T-helper 2 cell treated with Interferon-gamma antibody and Interleukin-4, amounts not matched to agents 5 μg/mL and 100 μg/mL, for 36 hours (primary cell): ENCODE results near the gene GNAQ.

ENCODE experiments used
- DNase-seq: peaks from one replicate; pipeline ENCODE4 v3.0.0; 2021; ENCODE audit warnings: low spot score
- H3K27ac Mint-ChIP-seq: one replicate; pipeline ENCODE4 v1.8.0; 2021; ENCODE audit warnings: mild to moderate bottlenecking, mixed read lengths
- H3K27me3 Mint-ChIP-seq: one replicate; pipeline ENCODE4 v1.8.0; 2021; ENCODE audit warnings: low read depth, mixed read lengths
- H3K36me3 Mint-ChIP-seq: one replicate; pipeline ENCODE4 v1.8.0; 2021; ENCODE audit warnings: low read depth, mixed read lengths
- H3K4me1 Mint-ChIP-seq: one replicate; pipeline ENCODE4 v1.8.0; 2021; ENCODE audit warnings: low read depth, mixed read lengths
- H3K4me3 Mint-ChIP-seq: one replicate; pipeline ENCODE4 v1.8.0; 2022; ENCODE audit warnings: mild to moderate bottlenecking, moderate library complexity, mixed read lengths
- H3K9me3 Mint-ChIP-seq: one replicate; pipeline ENCODE4 v1.8.0; 2021; ENCODE audit warnings: mixed read lengths

GNAQ gene

DNA sequence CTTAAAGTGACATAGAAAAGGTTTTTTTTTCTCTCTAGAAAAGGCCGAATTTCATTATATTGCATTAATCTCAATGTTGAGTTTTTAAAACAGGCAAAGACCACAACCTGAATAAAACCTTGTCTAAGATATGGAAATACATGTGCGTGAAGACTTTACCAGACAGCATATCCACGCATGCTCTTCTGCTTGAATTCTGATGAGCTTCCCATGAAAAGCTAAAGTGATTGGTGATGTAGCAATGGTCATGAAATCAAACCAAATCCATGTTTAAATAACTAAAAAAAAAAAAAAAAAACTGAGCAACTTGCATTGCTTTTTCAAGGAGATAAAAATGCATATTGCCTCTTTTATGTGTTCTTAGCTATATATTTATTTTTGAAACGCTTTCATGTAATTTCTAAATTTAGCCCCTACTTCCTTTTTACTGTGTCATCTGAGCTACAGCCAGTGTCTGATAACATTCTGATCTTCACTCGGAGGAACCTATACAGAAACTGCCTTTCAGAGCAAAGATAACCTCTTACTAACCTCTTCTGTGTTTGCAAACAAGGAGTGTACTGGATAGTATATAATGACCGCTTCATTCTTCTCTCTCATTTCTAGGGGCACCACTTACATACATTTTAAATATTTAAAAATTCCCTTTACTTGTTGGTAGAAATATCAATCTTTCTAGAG lies 204.4 kb downstream of the GNAQ start:
- H3K36me3 Mint-ChIP-seq: peaks cover 19% of the 10 kb centered on the region
- H3K27me3 Mint-ChIP-seq: no peaks in the 10 kb centered on the region
- H3K27ac Mint-ChIP-seq: peak overlapping the region; percentile 60
- peak overlapping the region; percentile 60 for H3K4me3 Mint-ChIP-seq
- H3K4me1 Mint-ChIP-seq: peaks cover 31% of the 10 kb centered on the region
- DNase-seq: no peak
- no peaks in the 10 kb centered on the region for H3K9me3 Mint-ChIP-seq

DNA sequence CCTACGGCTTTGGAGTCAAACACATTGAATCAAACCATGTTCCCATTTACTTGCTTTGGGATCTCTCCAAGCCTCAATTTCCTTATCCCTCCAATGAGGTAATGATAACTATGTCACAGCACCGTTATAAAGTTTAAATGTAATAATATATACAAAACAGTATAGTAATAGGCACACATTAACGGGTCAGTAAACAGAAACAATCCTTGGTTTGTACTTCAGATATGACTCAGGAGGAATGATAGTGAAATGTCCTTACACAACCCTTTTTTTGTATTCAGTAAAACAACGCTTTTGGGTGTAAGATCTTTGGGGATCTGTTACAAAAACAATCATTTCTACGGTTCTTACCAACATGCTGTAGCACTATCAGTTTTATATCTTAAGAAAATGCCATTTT lies 205.0 kb downstream of the GNAQ start:
- H3K27ac Mint-ChIP-seq: no peak overlapping the region
- peaks cover 17% of the 10 kb centered on the region for H3K36me3 Mint-ChIP-seq
- H3K27me3 Mint-ChIP-seq: no peaks in the 10 kb centered on the region
- H3K4me1 Mint-ChIP-seq: peaks cover 32% of the 10 kb centered on the region
- no peak for DNase-seq
- no peaks in the 10 kb centered on the region for H3K9me3 Mint-ChIP-seq
- no peak overlapping the region for H3K4me3 Mint-ChIP-seq

DNA sequence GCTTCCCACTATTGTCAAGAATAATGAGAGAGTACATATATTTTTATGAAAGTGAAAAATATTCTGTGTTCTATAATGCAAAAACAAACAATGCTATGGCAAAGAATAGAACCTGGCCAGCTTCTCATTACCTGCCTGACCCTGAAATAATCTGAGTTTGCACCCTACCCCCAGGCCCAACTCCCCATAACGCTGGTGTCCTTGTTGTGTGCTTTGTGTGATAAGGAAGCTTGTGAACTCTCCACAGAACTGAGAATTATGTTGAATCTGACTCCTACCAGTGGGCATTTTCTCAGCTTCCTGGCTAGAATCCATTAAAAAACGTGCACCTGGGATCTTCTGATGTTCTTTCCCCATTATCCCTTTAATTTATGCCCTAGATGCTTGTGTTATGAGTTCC lies 205.5 kb downstream of the GNAQ start:
- Mint-ChIP-seq H3K4me3 (no peak overlapping the region), H3K36me3 (peaks cover 16% of the 10 kb centered on the region), H3K4me1 (peaks cover 35% of the 10 kb centered on the region), H3K9me3 (no peaks in the 10 kb centered on the region), H3K27me3 (no peaks in the 10 kb centered on the region), H3K27ac (no peak overlapping the region)
- no peak for DNase-seq

GRCh38 chr9:77825361-77825760 lies 206.2 kb downstream of the GNAQ start:
- Mint-ChIP-seq H3K27ac (no peak overlapping the region), H3K36me3 (peaks cover 16% of the 10 kb centered on the region)
- DNase-seq: no peak

DNA sequence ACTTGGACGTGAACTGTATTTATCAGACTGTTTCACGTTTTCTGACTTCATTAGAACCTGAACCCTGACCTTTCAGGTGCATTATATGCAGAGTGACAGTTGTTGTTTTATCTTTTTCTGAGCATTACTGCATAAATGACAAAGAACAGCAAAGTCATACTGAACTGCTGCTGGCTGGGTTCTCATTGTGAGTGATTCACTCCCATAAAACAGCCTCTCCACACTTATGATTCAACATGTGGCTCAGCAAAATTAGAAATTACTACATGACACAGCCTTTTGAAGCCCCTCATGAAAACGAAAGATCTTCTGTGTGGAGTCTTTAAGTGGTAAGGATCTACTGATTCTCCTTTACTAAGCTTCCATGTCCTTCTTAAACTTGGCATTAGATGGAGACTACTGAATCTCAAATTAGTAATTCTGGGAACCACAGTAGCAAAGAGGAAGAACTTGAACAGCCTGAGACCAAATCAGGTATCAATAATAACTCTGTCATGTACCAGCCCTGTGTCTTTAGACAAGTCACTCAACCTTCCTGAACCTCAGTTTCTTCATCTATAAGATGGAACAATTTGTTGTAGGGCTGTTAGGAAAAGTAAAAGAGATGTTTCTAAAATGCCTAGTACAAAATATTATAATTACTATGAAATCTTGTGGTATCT lies 211.2 kb downstream of the GNAQ start:
- H3K27ac Mint-ChIP-seq: no peak overlapping the region
- DNase-seq: no peak
- peaks cover 36% of the 10 kb centered on the region for H3K4me1 Mint-ChIP-seq
- peaks cover 15% of the 10 kb centered on the region for H3K36me3 Mint-ChIP-seq
- no peak overlapping the region for H3K4me3 Mint-ChIP-seq
- no peaks in the 10 kb centered on the region for H3K9me3 Mint-ChIP-seq
- no peaks in the 10 kb centered on the region for H3K27me3 Mint-ChIP-seq

More at GRCh38 chr9:77825361-77825760, 206.2 kb downstream of the GNAQ start:
- Mint-ChIP-seq H3K9me3 (no peaks in the 10 kb centered on the region), H3K4me3 (no peak overlapping the region), H3K27me3 (no peaks in the 10 kb centered on the region), H3K4me1 (peaks cover 40% of the 10 kb centered on the region)

DNA sequence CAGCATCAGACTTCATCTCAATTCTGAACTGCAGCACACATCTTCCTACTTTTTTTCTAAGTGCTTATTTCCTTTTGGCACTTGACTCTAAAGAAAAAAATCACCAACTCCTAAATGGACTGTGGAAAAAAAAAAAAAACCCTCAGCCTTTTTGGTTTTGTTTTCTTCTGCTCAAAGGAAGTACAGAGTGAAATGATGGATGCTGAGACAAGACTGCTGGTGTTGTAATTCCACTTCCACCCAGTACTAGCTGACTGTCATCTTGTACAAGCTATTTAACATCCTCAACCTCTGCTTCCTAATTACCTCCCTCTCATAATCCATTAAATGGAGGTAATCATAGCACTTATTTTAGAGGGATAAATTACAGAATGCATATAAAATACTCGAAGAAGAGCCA lies 212.0 kb downstream of the GNAQ start:
- Mint-ChIP-seq H3K4me3 (no peak overlapping the region), H3K27ac (no peak overlapping the region), H3K4me1 (peaks cover 32% of the 10 kb centered on the region), H3K27me3 (no peaks in the 10 kb centered on the region), H3K36me3 (peaks cover 18% of the 10 kb centered on the region), H3K9me3 (no peaks in the 10 kb centered on the region)
- no peak for DNase-seq

DNA sequence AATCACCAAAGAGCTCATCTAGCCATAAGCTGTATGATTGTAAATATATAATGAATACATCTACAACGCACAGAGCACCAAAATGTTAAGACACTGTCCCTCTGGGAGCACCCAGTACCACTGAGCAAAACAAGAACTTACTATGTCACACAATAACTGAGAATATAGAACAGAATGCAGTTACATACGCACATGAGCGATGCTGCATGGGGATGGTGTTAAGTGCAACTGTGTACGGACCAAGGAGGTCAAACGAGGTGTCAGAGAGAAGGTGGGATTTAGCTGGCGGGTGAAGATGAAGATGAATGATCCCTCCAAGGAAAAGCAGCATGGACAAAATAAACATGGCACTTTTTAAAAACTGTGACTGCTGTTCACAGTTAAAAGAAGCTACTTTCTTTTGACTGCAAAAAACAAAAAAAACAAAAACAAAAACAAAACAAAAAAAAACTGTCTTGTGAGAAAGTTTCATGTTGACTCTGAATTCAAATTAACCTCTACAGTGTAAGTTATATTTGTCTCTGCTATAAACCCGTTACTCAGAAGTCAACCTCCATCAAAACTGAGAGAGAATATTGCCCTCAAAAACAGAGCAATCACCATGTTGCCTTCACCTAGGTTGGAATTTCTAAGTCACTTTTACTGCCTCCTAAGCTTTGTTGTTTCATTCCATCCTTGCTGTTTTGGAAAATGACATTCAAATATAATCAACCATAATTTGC lies 213.9 kb downstream of the GNAQ start:
- Mint-ChIP-seq H3K36me3 (peaks cover 26% of the 10 kb centered on the region), H3K27ac (no peak overlapping the region), H3K4me3 (no peak overlapping the region), H3K9me3 (no peaks in the 10 kb centered on the region), H3K27me3 (no peaks in the 10 kb centered on the region), H3K4me1 (peaks cover 32% of the 10 kb centered on the region)
- DNase-seq: no peak

- no peaks in the 10 kb centered on the region for H3K27me3 Mint-ChIP-seq
- no peak overlapping the region for H3K27ac Mint-ChIP-seq
- no peaks in the 10 kb centered on the region for H3K9me3 Mint-ChIP-seq
- H3K36me3 Mint-ChIP-seq: peaks cover 26% of the 10 kb centered on the region
- no peak for DNase-seq
- peaks cover 31% of the 10 kb centered on the region for H3K4me1 Mint-ChIP-seq
- no peak overlapping the region for H3K4me3 Mint-ChIP-seq
Observed at GRCh38 chr9:77816641-77817341, 214.8 kb downstream of the GNAQ start.

DNA sequence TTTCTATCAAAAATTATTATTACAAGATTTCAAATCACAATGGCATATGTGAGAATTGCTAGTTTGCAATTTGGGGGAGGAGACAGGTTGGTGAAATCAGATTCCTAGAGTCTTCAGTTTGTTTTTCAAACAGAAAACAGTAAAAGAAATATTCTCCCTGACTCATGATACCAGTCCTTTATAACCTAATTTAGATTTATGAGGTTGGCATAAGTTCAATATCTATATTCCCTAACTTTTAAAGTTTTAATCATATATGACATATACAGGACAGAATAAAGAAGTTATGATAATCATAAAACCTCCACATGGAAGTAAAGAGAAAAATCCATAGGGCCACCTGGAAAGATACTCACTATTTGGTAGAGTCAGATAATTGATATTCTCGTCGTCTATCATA lies 216.4 kb downstream of the GNAQ start:
- Mint-ChIP-seq H3K27ac (no peak overlapping the region), H3K9me3 (no peaks in the 10 kb centered on the region), H3K4me1 (peaks cover 22% of the 10 kb centered on the region), H3K36me3 (peaks cover 31% of the 10 kb centered on the region), H3K27me3 (no peaks in the 10 kb centered on the region), H3K4me3 (no peak overlapping the region)
- no peak for DNase-seq

DNA sequence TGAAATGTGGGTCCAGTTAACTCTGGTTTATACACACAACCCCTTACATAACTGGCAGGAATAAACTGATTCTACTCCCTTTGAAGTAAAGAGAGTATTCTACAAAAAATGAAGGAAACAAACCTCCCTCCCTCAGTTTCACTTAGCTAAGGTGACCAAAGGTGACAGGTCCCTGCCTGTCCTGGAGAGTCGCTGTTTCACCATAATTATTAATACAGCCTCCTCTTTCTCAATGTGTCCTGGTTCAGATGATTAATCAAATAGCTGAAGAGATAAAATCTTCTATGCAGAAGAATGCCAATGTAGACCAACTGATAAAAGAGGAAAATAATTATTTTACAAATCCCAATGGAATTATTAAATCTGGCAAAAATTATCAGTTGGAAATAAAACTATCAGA lies 219.8 kb downstream of the GNAQ start:
- H3K27ac Mint-ChIP-seq: no peak overlapping the region
- no peaks in the 10 kb centered on the region for H3K9me3 Mint-ChIP-seq
- peaks cover 30% of the 10 kb centered on the region for H3K4me1 Mint-ChIP-seq
- H3K27me3 Mint-ChIP-seq: no peaks in the 10 kb centered on the region
- no peak for DNase-seq
- H3K4me3 Mint-ChIP-seq: no peak overlapping the region
- peaks cover 51% of the 10 kb centered on the region for H3K36me3 Mint-ChIP-seq

- Mint-ChIP-seq H3K36me3 (peaks cover 56% of the 10 kb centered on the region), H3K27me3 (no peaks in the 10 kb centered on the region), H3K9me3 (no peaks in the 10 kb centered on the region), H3K4me3 (no peak overlapping the region), H3K27ac (no peak overlapping the region), H3K4me1 (peaks cover 40% of the 10 kb centered on the region)
- no peak for DNase-seq
Observed at GRCh38 chr9:77810637-77811119, 220.9 kb downstream of the GNAQ start.

DNA sequence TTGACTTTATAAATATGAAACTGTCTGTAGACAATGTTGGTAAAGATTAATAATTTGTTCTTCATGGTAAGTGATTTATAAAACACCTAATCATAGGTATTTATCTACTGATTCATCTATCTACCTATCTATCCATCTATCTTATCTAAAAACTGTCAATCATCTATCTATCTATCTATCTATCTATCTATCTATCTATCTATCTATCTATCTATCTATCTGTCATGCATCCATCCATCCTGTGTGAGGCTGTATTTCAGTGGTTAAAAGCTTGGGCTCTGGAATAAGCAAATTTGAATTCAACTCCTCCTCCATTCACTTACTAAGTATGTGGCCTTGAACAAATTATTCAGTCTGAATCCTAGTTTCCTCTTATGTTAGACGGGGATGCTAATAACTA lies 221.6 kb downstream of the GNAQ start:
- H3K27me3 Mint-ChIP-seq: no peaks in the 10 kb centered on the region
- peaks cover 50% of the 10 kb centered on the region for H3K36me3 Mint-ChIP-seq
- no peak overlapping the region for H3K4me3 Mint-ChIP-seq
- no peak overlapping the region for H3K27ac Mint-ChIP-seq
- no peak for DNase-seq
- H3K9me3 Mint-ChIP-seq: no peaks in the 10 kb centered on the region
- H3K4me1 Mint-ChIP-seq: peaks cover 40% of the 10 kb centered on the region

DNA sequence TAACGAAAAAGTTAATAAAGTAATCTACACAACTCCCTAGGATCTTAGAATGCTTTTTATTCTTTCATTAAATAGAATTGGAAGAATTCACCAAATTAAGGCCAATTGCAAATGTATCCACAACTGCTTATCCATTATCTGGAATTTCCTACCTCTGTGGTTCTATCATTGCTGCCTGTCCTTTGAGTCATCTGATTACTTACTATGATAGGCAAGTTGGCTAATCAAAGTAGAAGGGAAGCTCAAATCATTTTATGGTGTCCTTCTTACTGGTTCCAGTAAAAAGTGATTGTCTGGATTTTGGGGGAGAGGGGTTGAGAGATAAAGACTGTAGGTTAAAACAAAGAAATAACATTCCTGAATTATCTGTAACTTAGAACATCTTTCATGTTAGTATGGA lies 222.1 kb downstream of the GNAQ start:
- H3K27ac Mint-ChIP-seq: no peak overlapping the region
- no peaks in the 10 kb centered on the region for H3K27me3 Mint-ChIP-seq
- H3K36me3 Mint-ChIP-seq: peaks cover 47% of the 10 kb centered on the region
- no peak for DNase-seq
- H3K9me3 Mint-ChIP-seq: no peaks in the 10 kb centered on the region
- no peak overlapping the region for H3K4me3 Mint-ChIP-seq
- H3K4me1 Mint-ChIP-seq: peaks cover 41% of the 10 kb centered on the region

GRCh38 chr9:77808751-77809081 lies 222.9 kb downstream of the GNAQ start:
- Mint-ChIP-seq H3K4me3 (peak overlapping the region; percentile 44), H3K36me3 (peaks cover 44% of the 10 kb centered on the region), H3K4me1 (peaks cover 41% of the 10 kb centered on the region), H3K9me3 (no peaks in the 10 kb centered on the region), H3K27me3 (no peaks in the 10 kb centered on the region), H3K27ac (peak overlapping the region; percentile 82)
- no peak for DNase-seq
